Brain pericyte (primary cell): ENCODE measurements around the gene SLC2A9.
"Not testable (repeated sequence)": the region's sequence is repeated elsewhere in the genome, so short reads cannot be mapped to it uniquely, and the experiment has no call there.

Source experiments
- DNase-seq: peaks from one replicate; pipeline ENCODE4 v3.0.0-alpha.2; 2012; ENCODE audit warnings: low read depth, low spot score

SLC2A9 gene

DNA sequence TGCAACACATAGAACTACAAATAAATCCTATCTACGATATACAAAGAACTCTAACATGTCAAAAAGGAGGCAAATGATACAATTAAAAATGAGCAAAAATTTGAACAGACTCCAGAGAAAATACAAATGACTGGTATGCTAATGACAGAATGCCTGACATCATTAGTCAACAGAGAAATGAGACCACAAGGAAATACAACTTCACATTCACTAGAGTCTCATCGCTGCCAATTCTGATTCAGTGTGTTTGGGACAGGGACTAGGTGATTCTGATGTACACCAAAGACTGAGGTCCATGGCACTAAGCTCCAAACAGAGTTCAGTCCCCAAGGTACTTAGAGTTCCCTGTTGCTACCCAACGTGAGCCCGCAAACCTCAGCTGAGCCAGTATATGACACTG is 23.4 kb downstream of the SLC2A9 start:
- DNase-seq, result no peak

DNA sequence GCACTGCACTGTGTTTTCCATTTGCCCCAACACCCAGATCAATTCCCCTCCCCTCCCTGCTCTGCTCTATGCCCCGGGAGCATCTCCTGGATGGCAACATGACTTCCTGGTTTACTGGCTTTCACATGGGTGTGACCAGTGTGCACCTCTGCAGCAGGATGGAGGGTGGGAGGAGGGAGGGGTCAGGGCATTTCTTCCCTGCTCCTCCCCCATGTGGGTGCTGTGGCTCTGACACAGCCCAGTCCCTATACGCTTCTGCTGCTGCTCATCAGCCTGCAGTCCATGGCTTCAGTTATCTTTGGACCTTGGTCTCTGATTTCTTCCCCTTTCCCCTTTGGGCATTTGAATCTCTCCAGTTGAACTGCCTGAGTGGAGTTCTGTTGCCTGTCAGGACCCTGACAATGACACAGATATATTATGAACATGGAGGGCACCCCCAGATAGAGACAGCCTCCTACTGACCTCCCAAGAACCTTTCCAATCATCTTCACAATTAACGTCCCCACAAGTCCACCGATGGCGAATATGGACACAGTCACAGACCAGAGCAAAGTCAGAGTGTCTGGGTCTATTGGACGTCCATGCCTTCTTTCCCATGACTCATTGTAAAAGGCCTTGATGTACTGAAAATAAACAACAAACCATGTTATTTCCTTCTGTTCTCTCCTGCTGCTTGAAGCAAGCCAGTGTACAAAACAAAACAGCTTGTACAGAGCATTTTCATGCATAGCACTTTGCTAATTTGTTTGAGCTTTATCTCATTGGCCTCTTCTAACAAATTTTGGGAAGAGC is 24.8 kb downstream of the SLC2A9 start:
- DNase-seq, result no peak

- DNase-seq, result no peak
These were observed 26.9 kb downstream of the SLC2A9 start for GRCh38 chr4:9994246-9994847.

DNA sequence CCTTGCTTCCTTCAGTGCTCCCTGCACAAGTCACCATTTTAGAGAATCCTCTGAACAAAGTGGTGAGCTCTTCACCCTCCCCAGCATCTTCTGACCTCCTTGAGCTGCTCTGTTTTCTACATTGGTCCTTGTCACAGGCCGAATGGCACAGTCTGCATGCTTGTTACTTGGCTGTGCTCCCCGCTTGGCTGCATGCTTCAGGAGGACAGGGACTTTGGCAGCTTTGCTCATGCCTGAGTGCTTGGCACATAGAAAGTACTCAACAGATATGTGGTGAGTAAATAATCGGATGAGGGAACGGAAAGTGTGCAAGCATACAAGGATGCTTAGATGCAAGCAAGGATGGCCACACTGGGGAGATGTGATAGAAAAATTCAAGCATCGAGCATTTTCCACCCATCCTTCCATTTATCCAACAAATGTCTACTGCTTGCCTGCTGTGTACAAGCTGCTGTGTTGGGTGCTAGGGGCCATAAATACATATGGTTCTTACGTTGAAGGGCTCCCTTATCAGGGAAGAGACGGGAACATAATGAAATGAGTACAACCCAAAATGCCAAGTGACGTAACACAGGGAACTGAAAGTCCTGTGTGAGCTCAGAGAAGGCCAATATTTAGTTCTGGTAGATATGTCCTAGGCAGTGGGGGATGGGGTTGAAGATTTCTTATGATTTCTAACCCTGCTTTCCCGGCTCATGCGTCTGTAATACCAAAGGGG is 31.2 kb downstream of the SLC2A9 start:
- DNase-seq, result no peak

- no peak for DNase-seq
These were observed 32.4 kb downstream of the SLC2A9 start for GRCh38 chr4:9988933-9989332.

DNA sequence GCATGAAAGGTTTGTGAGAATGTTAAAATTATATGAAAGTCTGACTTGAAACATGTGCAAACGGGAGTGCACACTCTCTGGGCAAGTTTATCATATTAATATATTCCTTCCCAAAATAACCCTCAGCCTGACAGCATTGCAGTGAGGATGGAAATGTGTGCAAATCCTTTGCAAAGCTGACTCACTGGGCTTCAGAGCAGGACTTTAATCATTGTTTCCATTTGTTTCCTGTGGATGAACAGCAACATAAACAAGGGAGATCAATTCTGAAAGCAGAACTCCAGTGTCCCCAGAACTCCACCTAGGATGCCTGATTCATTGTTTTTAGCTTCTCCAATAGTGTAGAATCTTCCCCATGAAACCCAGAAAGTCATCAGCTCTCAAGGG is 32.9 kb downstream of the SLC2A9 start:
- DNase-seq, result no peak

- DNase-seq, result no peak
These were observed 33.4 kb downstream of the SLC2A9 start for GRCh38 chr4:9987749-9988362.

- DNase-seq, result no peak
These were observed 36.7 kb downstream of the SLC2A9 start for GRCh38 chr4:9984621-9985020.

- DNase-seq, result no peak
These were observed 38.1 kb downstream of the SLC2A9 start for GRCh38 chr4:9983211-9983610.

GRCh38 chr4:9981899-9982298 is 39.4 kb downstream of the SLC2A9 start:
- DNase-seq, result not testable (repeated sequence)

GRCh38 chr4:9980898-9981297 is 40.4 kb downstream of the SLC2A9 start:
- DNase-seq, result no peak

GRCh38 chr4:9979101-9979701 is 42.1 kb downstream of the SLC2A9 start:
- no peak for DNase-seq

GRCh38 chr4:9977518-9978031 is 43.7 kb downstream of the SLC2A9 start:
- no peak for DNase-seq

GRCh38 chr4:9976781-9977180 is 44.5 kb downstream of the SLC2A9 start:
- no peak for DNase-seq

DNA sequence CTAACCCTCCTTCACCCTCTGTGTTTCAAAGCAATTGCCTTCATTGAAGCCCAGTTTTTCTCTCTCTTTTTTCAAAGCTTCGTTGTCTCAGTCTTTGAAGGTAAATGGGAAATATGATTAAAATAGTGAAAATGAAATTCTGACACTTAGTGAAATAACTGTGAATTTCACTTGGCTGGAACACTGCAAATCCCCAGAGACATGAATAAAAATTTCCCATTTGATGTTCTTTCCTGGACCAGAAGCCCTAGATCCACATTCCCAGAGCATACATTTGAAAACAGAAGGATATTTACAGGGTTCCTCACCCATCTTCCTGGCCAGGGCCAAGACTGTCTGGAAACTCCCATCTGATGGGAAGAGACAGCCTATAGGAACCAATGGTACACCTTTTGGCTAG is 45.0 kb downstream of the SLC2A9 start:
- no peak for DNase-seq

GRCh38 chr4:9971711-9972110 is 49.6 kb downstream of the SLC2A9 start:
- no peak for DNase-seq

GRCh38 chr4:9970399-9971011 is 50.8 kb downstream of the SLC2A9 start:
- no peak for DNase-seq

- no peak for DNase-seq
These were observed 51.5 kb downstream of the SLC2A9 start for GRCh38 chr4:9969526-9970398.

- DNase-seq, result no peak
These were observed 52.8 kb downstream of the SLC2A9 start for GRCh38 chr4:9968472-9968871.

GRCh38 chr4:9964879-9965278 is 56.4 kb downstream of the SLC2A9 start:
- no peak for DNase-seq
